Brain microvascular endothelial cell (primary cell): Measurements from ENCODE around the gene ABCC1.

Experiments used
- DNase-seq: peaks from one replicate; pipeline ENCODE4 v3.0.0-alpha.2; 2020
- H3K27ac ChIP-seq: fragments of 250-450 bp; sonication (Bioruptor Pico); 2 replicates; pipeline ENCODE4 v1.5.1; 2020; ENCODE audit warnings: mild to moderate bottlenecking, moderate library complexity
- H3K27me3 ChIP-seq: fragments of 250-450 bp; sonication (Bioruptor Pico); replicated peaks from 2 replicates; pipeline ENCODE4 v1.5.1; 2020; ENCODE audit warnings: mild to moderate bottlenecking
- H3K36me3 ChIP-seq: fragments of 250-450 bp; sonication (Bioruptor Pico); replicated peaks from 2 replicates; pipeline ENCODE4 v1.5.1; 2020; ENCODE audit warnings: mild to moderate bottlenecking
- H3K4me3 ChIP-seq: 2 replicates; pipeline ENCODE4 v1.5.1; 2011; ENCODE audit warnings: low read depth, mild to moderate bottlenecking, control low read depth, low read length, moderate library complexity
- CTCF ChIP-seq: IDR thresholded peaks from 2 replicates; pipeline ENCODE4 v1.5.1; 2011; ENCODE audit warnings: low read depth, mild to moderate bottlenecking, moderate library complexity, low read length, control low read depth, inconsistent platforms; ENCODE audit errors: missing control alignments
- in situ Hi-C: cut with HindIII; loops from 2 replicates; pipeline ENCODE4 v1.10.0; 2017; ENCODE audit warnings: low sequenced_read_pairs, low pct_ligation_motif_present

The ABCC1 gene

GRCh38 chr16:16126896-16127295, 177.5 kb downstream of the ABCC1 start:
- DNase-seq, result no peak
- in situ Hi-C loops, result no loop called here
- Histone ChIP-seq H3K27ac (no peak overlapping the region), H3K27me3 (no peaks in the 10 kb centered on the region), H3K4me3 (no peak overlapping the region), H3K36me3 (peaks cover 50% of the 10 kb centered on the region)
- no peak for TF ChIP-seq CTCF

GRCh38 chr16:16127469-16128116, 178.2 kb downstream of the ABCC1 start:
- TF ChIP-seq CTCF, result peak; percentile 88
- no peaks in the 10 kb centered on the region for H3K27me3 ChIP-seq
- in situ Hi-C loops, result no loop called here
- no peak overlapping the region for H3K4me3 ChIP-seq
- peaks cover 51% of the 10 kb centered on the region for H3K36me3 ChIP-seq
- peak; percentile 55 for DNase-seq
- H3K27ac ChIP-seq, result no peak overlapping the region

- no peak for DNase-seq
- Histone ChIP-seq H3K4me3 (no peak overlapping the region), H3K27me3 (no peaks in the 10 kb centered on the region), H3K36me3 (peaks cover 55% of the 10 kb centered on the region), H3K27ac (no peak overlapping the region)
- TF ChIP-seq CTCF, result no peak
- in situ Hi-C loops, result no loop called here
Observed at GRCh38 chr16:16131204-16131603, 181.8 kb downstream of the ABCC1 start.

- TF ChIP-seq CTCF, result no peak
- in situ Hi-C loops, result no loop called here
- Histone ChIP-seq H3K27ac (no peak overlapping the region), H3K36me3 (peaks cover 59% of the 10 kb centered on the region), H3K27me3 (no peaks in the 10 kb centered on the region), H3K4me3 (no peak overlapping the region)
- no peak for DNase-seq
Observed at GRCh38 chr16:16131659-16132058, 182.2 kb downstream of the ABCC1 start.

- H3K27ac ChIP-seq, result no peak overlapping the region
- no peak for TF ChIP-seq CTCF
- in situ Hi-C loops, result no loop called here
- H3K27me3 ChIP-seq, result no peaks in the 10 kb centered on the region
- no peak for DNase-seq
- H3K36me3 ChIP-seq, result peaks cover 67% of the 10 kb centered on the region
- no peak overlapping the region for H3K4me3 ChIP-seq
Observed at GRCh38 chr16:16133943-16134604, 184.7 kb downstream of the ABCC1 start.
